HG03103 (cell line): ENCODE measurements around the gene PSEN2.
A peak's percentile ranks its signal among the peaks of the same experiment; 100 is the strongest.

Experiments used
- ATAC-seq: cut with Tn5 transposase; IDR thresholded peaks from one replicate; pipeline ENCODE4 v1.9.1; 2021; ENCODE audit warnings: low read depth; ENCODE audit not compliant: unreplicated experiment

PSEN2 gene

GRCh38 chr1:226863446-226863845 lies 7.0 kb upstream of the PSEN2 start:
- no peak for ATAC-seq

- ATAC-seq: no peak
Observed at GRCh38 chr1:226864311-226864710, 6.1 kb upstream of the PSEN2 start.

- no peak for ATAC-seq
Observed at GRCh38 chr1:226865590-226865989, 4.8 kb upstream of the PSEN2 start.

- ATAC-seq: no peak
Observed at GRCh38 chr1:226867461-226868054, 2.9 kb upstream of the PSEN2 start.

- ATAC-seq: no peak
Observed at GRCh38 chr1:226868726-226869125, 1.7 kb upstream of the PSEN2 start.

- no peak for ATAC-seq
Observed at GRCh38 chr1:226870026-226870400, 403 bp upstream of the PSEN2 start.

- ATAC-seq: no peak
Observed at GRCh38 chr1:226871636-226872327, 1.4 kb downstream of the PSEN2 start.

- no peak for ATAC-seq
Observed at GRCh38 chr1:226872437-226872836, 2.0 kb downstream of the PSEN2 start.

GRCh38 chr1:226873771-226874578 lies 3.6 kb downstream of the PSEN2 start:
- no peak for ATAC-seq

- ATAC-seq: no peak
Observed at GRCh38 chr1:226874579-226875425, 4.4 kb downstream of the PSEN2 start.

- ATAC-seq: no peak
Observed at GRCh38 chr1:226875641-226876295, 5.4 kb downstream of the PSEN2 start.

GRCh38 chr1:226877669-226878068 lies 7.3 kb downstream of the PSEN2 start:
- no peak for ATAC-seq

- ATAC-seq: no peak
Observed at GRCh38 chr1:226880372-226881287, 10.2 kb downstream of the PSEN2 start.

GRCh38 chr1:226881515-226882185 lies 11.2 kb downstream of the PSEN2 start:
- no peak for ATAC-seq

- ATAC-seq: no peak
Observed at GRCh38 chr1:226882187-226882586, 11.8 kb downstream of the PSEN2 start.

- peak; percentile 84 for ATAC-seq
Observed at GRCh38 chr1:226882631-226883409, 12.4 kb downstream of the PSEN2 start.

GRCh38 chr1:226883630-226884029 lies 13.2 kb downstream of the PSEN2 start:
- no peak for ATAC-seq

GRCh38 chr1:226884116-226884625 lies 13.8 kb downstream of the PSEN2 start:
- ATAC-seq: no peak
